LNCaP clone FGC (cell line): Measurements from ENCODE around the gene ASPG.

ENCODE experiments used
- DNase-seq: peaks from one replicate; pipeline ENCODE4 v3.0.0-alpha.2; 2011; ENCODE audit warnings: low read depth
- H3K4me3 ChIP-seq: 2 replicates; pipeline ENCODE4 v1.5.1; 2011; ENCODE audit warnings: mild to moderate bottlenecking, low read depth, low read length, control low read depth
- CTCF ChIP-seq: IDR thresholded peaks from 2 replicates; pipeline ENCODE4 v1.5.1; 2012; ENCODE audit warnings: mild to moderate bottlenecking; ENCODE audit not compliant: control insufficient read depth, insufficient read depth; ENCODE audit errors: extremely low read depth

ASPG gene

GRCh38 chr14:104062281-104062680 lies 23.2 kb upstream of the ASPG start:
- no peak for TF ChIP-seq CTCF
- H3K4me3 ChIP-seq: no peak overlapping the region
- no peak for DNase-seq

DNA sequence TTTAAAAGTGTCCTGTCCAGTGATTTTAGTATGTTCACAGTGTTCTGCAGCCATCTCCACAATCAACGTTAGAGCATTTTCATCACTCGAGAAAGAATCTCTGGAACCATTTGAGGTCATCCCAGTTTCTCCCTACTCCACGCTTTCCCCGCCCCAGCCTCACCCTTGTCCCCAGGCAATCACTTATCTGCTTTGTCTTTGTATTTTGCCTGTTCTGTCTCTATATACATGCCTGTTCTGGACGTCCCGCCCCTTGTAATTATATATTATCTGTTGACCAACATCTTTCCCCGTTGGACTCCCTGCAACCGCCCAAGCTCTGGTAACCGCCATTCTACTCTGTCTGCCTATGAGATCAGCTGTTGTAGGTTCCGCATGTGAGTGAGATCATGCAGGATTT lies 21.5 kb upstream of the ASPG start:
- H3K4me3 ChIP-seq: no peak overlapping the region
- no peak for TF ChIP-seq CTCF
- no peak for DNase-seq

DNA sequence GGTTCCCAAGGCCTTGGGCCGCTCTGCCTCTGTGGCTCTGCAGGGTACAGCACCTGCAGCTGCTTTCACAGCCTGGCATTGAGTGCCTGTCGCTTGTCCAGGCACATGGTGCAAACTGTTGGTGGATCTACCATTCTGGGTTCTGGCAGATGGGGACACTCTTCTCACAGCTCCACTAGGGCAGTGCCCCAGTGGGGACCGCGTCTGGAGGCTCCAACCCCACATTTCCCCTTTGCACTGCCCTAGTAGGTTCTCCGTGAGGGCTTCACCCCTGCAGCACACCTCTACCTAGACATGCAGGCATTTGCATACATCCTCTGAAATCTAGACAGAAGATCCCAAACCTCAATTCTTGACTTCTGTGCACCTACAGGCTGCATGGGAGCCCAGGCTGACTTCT lies 19.2 kb upstream of the ASPG start:
- DNase-seq: no peak
- TF ChIP-seq CTCF: no peak
- no peak overlapping the region for H3K4me3 ChIP-seq

DNA sequence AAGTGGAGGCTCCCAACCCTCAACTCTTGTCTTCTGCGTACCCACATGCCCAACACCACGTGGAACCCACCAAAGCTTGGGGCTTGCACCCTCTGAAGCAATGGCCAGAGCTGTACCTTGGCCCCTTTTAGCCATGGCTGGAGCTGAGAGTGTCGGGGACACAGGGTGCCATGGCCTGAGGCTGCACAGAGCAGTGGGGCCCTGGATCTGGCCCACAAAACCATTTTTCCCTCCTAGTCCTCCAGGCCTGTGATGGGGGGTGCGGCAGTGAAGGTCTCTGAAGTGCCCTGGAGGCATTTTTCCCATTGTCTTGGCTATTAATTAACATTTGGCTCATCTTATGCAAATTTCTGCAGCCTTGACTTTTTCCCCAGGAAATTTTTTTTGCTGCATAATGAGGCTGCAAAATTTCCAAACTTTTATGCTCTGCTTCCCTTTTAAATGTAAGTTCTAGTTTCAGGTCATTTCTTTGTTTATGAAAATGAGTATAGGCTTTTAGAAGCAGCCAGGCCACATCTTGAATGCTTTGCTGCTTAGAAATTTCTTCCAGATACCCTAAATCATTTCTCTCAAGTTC lies 18.7 kb upstream of the ASPG start:
- H3K4me3 ChIP-seq: no peak overlapping the region
- no peak for TF ChIP-seq CTCF

DNA sequence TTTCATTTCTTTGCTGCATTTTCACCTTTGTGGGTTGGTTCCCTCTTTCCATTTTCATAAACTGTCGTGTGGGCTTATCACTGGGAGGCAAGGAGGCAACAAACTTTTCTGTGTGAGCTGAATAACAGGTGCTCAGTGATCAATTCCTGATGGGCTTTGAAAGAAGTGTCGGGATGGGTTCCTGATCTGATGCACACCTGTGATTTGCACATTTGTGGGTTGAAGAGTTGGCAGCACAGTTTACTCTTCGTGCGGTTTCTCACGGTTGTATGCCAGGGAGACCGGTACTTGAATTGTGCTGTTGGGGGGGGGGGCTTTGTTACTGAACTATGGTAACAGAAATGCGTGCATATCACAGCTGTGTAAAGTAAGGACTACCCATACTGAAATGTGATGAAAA lies 16.0 kb upstream of the ASPG start:
- H3K4me3 ChIP-seq: no peak overlapping the region
- DNase-seq: no peak
- no peak for TF ChIP-seq CTCF

More for the DNA sequence above, 18.7 kb upstream of the ASPG start:
- no peak for DNase-seq

DNA sequence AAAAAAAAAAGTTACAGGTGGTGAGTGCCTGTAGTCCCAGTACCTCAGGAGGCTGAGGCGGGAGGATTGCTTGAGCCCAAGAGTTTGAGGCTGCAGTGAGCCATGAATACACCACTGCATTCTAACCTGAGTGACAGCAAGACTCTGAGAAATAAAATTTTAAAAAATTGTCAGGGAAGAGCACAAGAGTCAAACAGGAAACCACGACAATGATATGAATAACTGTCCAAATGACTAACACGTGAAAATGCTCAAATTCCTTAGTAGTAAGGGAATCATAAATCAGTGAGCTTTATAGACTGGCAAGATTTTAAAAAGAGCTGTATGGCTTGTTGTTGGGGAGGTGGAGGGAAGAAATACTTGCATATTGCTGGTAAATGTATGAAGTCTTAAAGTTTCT lies 12.9 kb upstream of the ASPG start:
- no peak for DNase-seq
- no peak overlapping the region for H3K4me3 ChIP-seq
- no peak for TF ChIP-seq CTCF

DNA sequence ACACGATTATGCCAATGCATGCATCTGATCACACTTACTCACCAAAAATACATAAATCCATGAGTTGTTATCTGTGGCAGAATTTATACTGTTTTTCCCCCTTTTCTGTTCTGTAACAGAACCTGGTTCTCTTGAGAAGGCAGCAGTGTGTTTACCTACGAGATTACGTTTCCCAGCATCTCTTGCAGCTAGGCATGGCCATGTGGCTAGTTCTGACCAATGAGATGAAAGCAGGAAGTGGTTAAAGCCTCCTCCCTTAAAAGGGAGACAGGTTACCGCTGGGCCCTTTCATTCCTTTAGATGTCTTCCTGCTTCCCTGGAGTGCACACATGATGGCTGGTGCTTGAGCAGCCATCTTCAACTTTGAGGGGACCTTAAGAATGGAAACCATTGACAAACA lies 11.7 kb upstream of the ASPG start:
- no peak overlapping the region for H3K4me3 ChIP-seq
- no peak for DNase-seq
- no peak for TF ChIP-seq CTCF
